A673 (cell line): ENCODE results near the gene SLC29A3. TPM values are rescaled to one million over a fixed set of nuclear protein-coding genes. Genes with fewer than 3 reads are reported as not detected.

Experiments used
- BruUV-seq: library from RNA; stranded (reverse); fragments of 400-500 nt; replicated peaks from 2 replicates; lab custom pipeline; 2021; lab: Mats Ljungman, UMichigan
- CTCF ChIA-PET: fragments of 300-600 bp; sonication (Branson Sonifier 250); formaldehyde crosslinking; loops from one replicate; lab custom pipeline; 2022; ENCODE audit warnings: antibody characterized with exemption; lab: Charles Lee
- POLR2A ChIA-PET: fragments of 300-600 bp; sonication (Branson Sonifier 250); formaldehyde crosslinking; loops from one replicate; lab custom pipeline; 2022; ENCODE audit warnings: antibody characterized with exemption; ENCODE audit not compliant: low non-redundant PET; lab: Charles Lee
- DNase-seq: peaks from one replicate; pipeline ENCODE4 v3.0.0-alpha.2; 2015; ENCODE audit warnings: low spot score
- H3K27ac ChIP-seq: fragments of 200-600 bp; sonication (generic); 2 replicates; pipeline ENCODE4 v1.5.1; 2016; ENCODE audit warnings: mixed run types, low read depth, mild to moderate bottlenecking, mixed read lengths, antibody characterized with exemption, low read length; ENCODE audit not compliant: poor library complexity, severe bottlenecking
- H3K27me3 ChIP-seq: fragments of 200-600 bp; sonication (generic); replicated peaks from 2 replicates; pipeline ENCODE4 v1.6.1; 2017; ENCODE audit warnings: mixed run types, low read depth, mild to moderate bottlenecking, mixed read lengths, antibody characterized with exemption, low read length; ENCODE audit not compliant: insufficient read depth, poor library complexity
- H3K36me3 ChIP-seq: fragments of 200-600 bp; sonication (generic); 2 replicates; pipeline ENCODE4 v1.6.1; 2016; ENCODE audit warnings: mixed run types, mild to moderate bottlenecking, mixed read lengths, antibody characterized with exemption, low read length; ENCODE audit not compliant: insufficient read depth, poor library complexity, severe bottlenecking
- H3K4me1 ChIP-seq: fragments of 200-600 bp; sonication (generic); 2 replicates; pipeline ENCODE4 v1.6.1; 2017; ENCODE audit warnings: mixed run types, mild to moderate bottlenecking, mixed read lengths, antibody characterized with exemption, low read length; ENCODE audit not compliant: insufficient read depth, poor library complexity, severe bottlenecking
- H3K4me3 ChIP-seq: fragments of 200-600 bp; sonication (generic); 2 replicates; pipeline ENCODE4 v1.5.1; 2016; ENCODE audit warnings: low read depth, mixed run types, mild to moderate bottlenecking, mixed read lengths, low read length; ENCODE audit not compliant: poor library complexity, severe bottlenecking
- H3K9me3 ChIP-seq: fragments of 200-600 bp; sonication (generic); 2 replicates; pipeline ENCODE4 v1.6.1; 2016; ENCODE audit warnings: mixed run types, low read depth, mild to moderate bottlenecking, mixed read lengths, antibody characterized with exemption, low read length; ENCODE audit not compliant: poor library complexity, severe bottlenecking
- CTCF ChIP-seq: fragments of 300-800, 200-600 bp; sonication (generic); conservative IDR thresholded peaks from 2 replicates; pipeline ENCODE4 v1.5.1; 2017; ENCODE audit warnings: low read depth, mild to moderate bottlenecking, antibody characterized with exemption, low read length, moderate library complexity, mixed read lengths
- EZH2 ChIP-seq: fragments of 200-600 bp; sonication (generic); IDR thresholded peaks from 2 replicates; pipeline ENCODE4 v1.6.1; 2017; ENCODE audit warnings: borderline replicate concordance, low read depth, mild to moderate bottlenecking, mixed read lengths, antibody characterized with exemption, low read length; ENCODE audit not compliant: poor library complexity, severe bottlenecking
- intact Hi-C: fragments of 100-400 bp; cut with micrococcal nuclease; formaldehyde crosslinking; loops from one replicate; pipeline ENCODE4 v1.10.0; 2022; ENCODE audit not compliant: unreplicated experiment
- total RNA-seq: library from RNA; stranded (reverse); gene quantifications from 2 replicates; pipeline ENCODE4 v1.2.3, GENCODE V29; 2021

Gene SLC29A3
- total RNA-seq, 1 experiment from 2014 or later = 6.1 TPM

GRCh38 chr10:71316056-71316785, 2.8 kb upstream of the SLC29A3 start:
- no peak for DNase-seq
- Histone ChIP-seq H3K36me3 (no peaks in the 10 kb centered on the region), H3K9me3 (peaks cover 4% of the 10 kb centered on the region), H3K27ac (no peak overlapping the region), H3K27me3 (no peaks in the 10 kb centered on the region), H3K4me1 (peaks cover 13% of the 10 kb centered on the region), H3K4me3 (no peak overlapping the region)
- ChIA-PET CTCF (interaction anchor here (0.6 kb wide), 2 partner anchors 295 to 353 kb away, joined by 3 to 5 read pairs; no protein-coding TSS in a partner anchor), POLR2A (no interaction called here)
- TF ChIP-seq CTCF (no peak), EZH2 (no peak)
- BruUV-seq = no TSS peak
- intact Hi-C loops = loop anchor here (5.0 to 10.0 kb wide), 6 partner anchors 249 to 1019 kb away; no protein-coding TSS in a partner anchor

GRCh38 chr10:71316786-71317160, 2.3 kb upstream of the SLC29A3 start:
- intact Hi-C loops = loop anchor here (5.0 to 10.0 kb wide), 6 partner anchors 248 to 1018 kb away; no protein-coding TSS in a partner anchor
- ChIA-PET CTCF (interaction anchor here (0.5 to 0.6 kb wide), 2 partner anchors 80 to 294 kb away, joined by 3 to 4 read pairs; partner anchors contain the start of gene CDH23), POLR2A (no interaction called here)
- Histone ChIP-seq H3K4me3 (no peak overlapping the region), H3K27me3 (no peaks in the 10 kb centered on the region), H3K9me3 (peaks cover 4% of the 10 kb centered on the region), H3K27ac (no peak overlapping the region), H3K4me1 (peaks cover 13% of the 10 kb centered on the region), H3K36me3 (no peaks in the 10 kb centered on the region)
- BruUV-seq = no TSS peak
- TF ChIP-seq CTCF (no peak), EZH2 (no peak)
- DNase-seq = no peak

- TF ChIP-seq CTCF (no peak), EZH2 (no peak)
- BruUV-seq = no TSS peak
- no peaks in the 10 kb centered on the region for H3K27me3 ChIP-seq
- H3K27ac ChIP-seq = no peak overlapping the region
- intact Hi-C loops = loop anchor here (2.0 to 10.0 kb wide), 7 partner anchors 247 to 1017 kb away; no protein-coding TSS in a partner anchor
- H3K4me3 ChIP-seq = no peak overlapping the region
- POLR2A ChIA-PET = no interaction called here
- CTCF ChIA-PET = interaction anchor here (1.1 kb wide), 1 partner anchor 390 kb away, joined by 4 read pairs; no protein-coding TSS in a partner anchor
- H3K9me3 ChIP-seq = no peaks in the 10 kb centered on the region
- H3K36me3 ChIP-seq = no peaks in the 10 kb centered on the region
- peaks cover 13% of the 10 kb centered on the region for H3K4me1 ChIP-seq
- no peak for DNase-seq
These were observed 1.3 kb upstream of the SLC29A3 start for GRCh38 chr10:71317739-71318138.
